Measurements from ENCODE around the gene KIAA1755. TPM values are rescaled to one million over a fixed set of nuclear protein-coding genes. Genes with fewer than 3 reads are reported as not detected.

KIAA1755 gene
- total and polyA plus RNA-seq, 2 donors (not counting 1 experiment from before 2014, with no cell fraction given), result not detected

DNA sequence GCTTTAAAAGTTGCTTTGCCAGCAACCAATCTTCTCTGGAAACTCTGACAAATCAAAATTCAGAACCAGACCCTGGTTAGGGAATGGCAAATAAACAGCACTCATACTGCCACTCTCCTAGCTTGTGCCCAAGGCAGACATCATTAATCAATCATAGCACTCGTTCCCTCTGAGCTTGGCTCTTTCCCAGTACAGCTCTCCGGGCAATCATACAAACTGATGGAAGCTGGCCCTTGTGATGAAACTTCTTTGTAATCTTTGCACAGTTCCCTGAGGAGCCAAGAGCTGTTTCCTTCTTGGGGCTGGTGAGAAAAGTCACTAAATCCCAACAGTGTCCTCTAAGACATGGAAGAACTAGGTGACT, 34.7 kb downstream of the KIAA1755 start:
- Histone ChIP-seq H3K4me3 (ENCODE audit: control extremely low read depth in 1 of 5, extremely low read depth in 1 of 5, insufficient read depth in 1 of 5, low read depth in 2 of 5, low read length in 4 of 5) (no peak overlapping the region), H3K4me2 (replicated peaks; ENCODE audit: low read depth, low read length, poor library complexity, severe bottlenecking) (no peak overlapping the region), H2AFZ (ENCODE audit: insufficient read depth, low read depth, low read length, poor library complexity, severe bottlenecking) (no peak overlapping the region), H3K4me1 (ENCODE audit: control insufficient read depth in 2 of 2, insufficient read depth in 2 of 2, low read length in 2 of 2) (peaks cover 0 to 2% of the 10 kb centered on the region in 2 donors), H3K27me3 (replicated peaks in 1 of 4; ENCODE audit: control extremely low read depth in 1 of 4, control insufficient read depth in 3 of 4, insufficient read depth in 4 of 4, low read length in 3 of 4) (peaks cover 0 to 10% (median 0%) of the 10 kb centered on the region in 4 experiments), H3K36me3 (replicated peaks in 1 of 2; ENCODE audit: control extremely low read depth in 1 of 2, control insufficient read depth in 1 of 2, extremely low read depth in 1 of 2, insufficient read depth in 2 of 2, low read length in 1 of 2) (no peaks in the 10 kb centered on the region), H3K27ac (ENCODE audit: low read length in 2 of 2) (no peak overlapping the region), H3K9me3 (ENCODE audit: control extremely low read depth in 1 of 3, control insufficient read depth in 2 of 3, insufficient read depth in 1 of 3, low read length in 2 of 3) (no peaks in the 10 kb centered on the region), H3K79me2 (ENCODE audit: control insufficient read depth, insufficient read depth, low read length) (no peaks in the 10 kb centered on the region), H4K20me1 (ENCODE audit: control insufficient read depth, insufficient read depth, low read length, poor library complexity, severe bottlenecking) (no peaks in the 10 kb centered on the region), H3K9ac (ENCODE audit: low read length) (no peak overlapping the region)
- ATAC-seq (ENCODE audit: low read depth) (no peak), DNase-seq (no peak)
- no peak overlapping the region for H3K27ac Mint-ChIP-seq
- H3K4me1 Mint-ChIP-seq, result peaks cover 3% of the 10 kb centered on the region
- no peak overlapping the region for H3K4me3 Mint-ChIP-seq
- POLR2A ChIA-PET, result no interaction called here
- H3K27me3 Mint-ChIP-seq, result peaks cover 16% of the 10 kb centered on the region
- no peaks in the 10 kb centered on the region for H3K9me3 Mint-ChIP-seq (ENCODE audit: insufficient read depth)
- intact Hi-C loops (cut with micrococcal nuclease), result loop anchor here (10.0 kb wide), 1 partner anchor 571 kb away; no protein-coding TSS in a partner anchor
- CTCF ChIA-PET, result interaction anchor here (1.0 to 16.2 kb wide), 4 partner anchors 68 to 668 kb away, joined by 3 to 494 read pairs (median 62); no protein-coding TSS in a partner anchor
- TF ChIP-seq, protein P1, sequence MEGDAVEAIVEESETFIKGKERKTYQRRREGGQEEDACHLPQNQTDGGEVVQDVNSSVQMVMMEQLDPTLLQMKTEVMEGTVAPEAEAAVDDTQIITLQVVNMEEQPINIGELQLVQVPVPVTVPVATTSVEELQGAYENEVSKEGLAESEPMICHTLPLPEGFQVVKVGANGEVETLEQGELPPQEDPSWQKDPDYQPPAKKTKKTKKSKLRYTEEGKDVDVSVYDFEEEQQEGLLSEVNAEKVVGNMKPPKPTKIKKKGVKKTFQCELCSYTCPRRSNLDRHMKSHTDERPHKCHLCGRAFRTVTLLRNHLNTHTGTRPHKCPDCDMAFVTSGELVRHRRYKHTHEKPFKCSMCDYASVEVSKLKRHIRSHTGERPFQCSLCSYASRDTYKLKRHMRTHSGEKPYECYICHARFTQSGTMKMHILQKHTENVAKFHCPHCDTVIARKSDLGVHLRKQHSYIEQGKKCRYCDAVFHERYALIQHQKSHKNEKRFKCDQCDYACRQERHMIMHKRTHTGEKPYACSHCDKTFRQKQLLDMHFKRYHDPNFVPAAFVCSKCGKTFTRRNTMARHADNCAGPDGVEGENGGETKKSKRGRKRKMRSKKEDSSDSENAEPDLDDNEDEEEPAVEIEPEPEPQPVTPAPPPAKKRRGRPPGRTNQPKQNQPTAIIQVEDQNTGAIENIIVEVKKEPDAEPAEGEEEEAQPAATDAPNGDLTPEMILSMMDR (IDR thresholded peaks at IDR 0.05), result no peak
- TF ChIP-seq EZH2 (IDR thresholded peaks at IDR 0.05; ENCODE audit: borderline replicate concordance, insufficient read depth, low read depth, low read length, poor library complexity, severe bottlenecking), result no peak
- WGBS (ENCODE audit: insufficient coverage), result 94% methylated on average over 2 of the region's 2 CpGs

DNA sequence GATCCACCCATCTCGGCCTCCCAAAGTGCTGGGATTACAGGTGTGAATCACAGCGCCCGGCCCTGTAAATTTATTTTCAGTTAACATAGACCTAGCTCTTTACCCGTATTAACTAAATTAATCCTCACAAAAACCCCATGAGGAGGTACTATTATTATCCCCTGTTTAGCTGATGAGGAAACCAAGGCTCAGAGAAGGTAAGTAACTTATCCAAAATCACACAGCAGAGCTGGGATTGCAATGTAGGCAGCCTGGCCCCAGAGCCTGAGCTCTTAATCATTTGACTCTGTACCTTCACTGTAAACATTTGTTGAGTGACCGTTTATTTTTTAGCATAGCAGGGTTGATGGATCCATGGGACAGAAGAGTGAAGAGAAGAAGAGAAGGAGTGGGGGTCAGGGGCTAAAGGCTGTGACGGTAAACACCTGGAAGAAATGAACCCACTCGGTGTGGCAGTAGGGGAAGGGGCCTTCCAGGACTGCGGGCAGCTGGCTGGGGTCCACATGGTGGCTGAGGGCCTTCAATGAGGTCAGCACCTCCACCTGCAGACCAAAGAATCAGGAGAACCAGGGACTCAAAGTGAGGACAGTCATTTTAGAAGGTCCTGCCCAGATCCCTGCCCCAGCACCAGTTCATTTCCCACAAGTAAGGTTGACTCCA, 35.2 kb downstream of the KIAA1755 start:
- H3K27me3 ChIP-seq (replicated peaks in 1 of 4; ENCODE audit: control extremely low read depth in 1 of 4, control insufficient read depth in 3 of 4, insufficient read depth in 4 of 4, low read length in 3 of 4), result peaks cover 0 to 10% (median 0%) of the 10 kb centered on the region in 4 experiments
- no peak overlapping the region for H3K27ac ChIP-seq (ENCODE audit: low read length in 2 of 2)
- H3K4me1 ChIP-seq (ENCODE audit: control insufficient read depth in 2 of 2, insufficient read depth in 2 of 2, low read length in 2 of 2), result peaks cover 0 to 4% of the 10 kb centered on the region in 2 donors
- H3K9ac ChIP-seq (ENCODE audit: low read length), result no peak overlapping the region
- Mint-ChIP-seq H3K27ac (no peak overlapping the region), H3K4me1 (peaks cover 5% of the 10 kb centered on the region), H3K4me3 (no peak overlapping the region), H3K27me3 (peaks cover 14% of the 10 kb centered on the region), H3K9me3 (ENCODE audit: insufficient read depth) (no peaks in the 10 kb centered on the region)
- no peak for ATAC-seq (ENCODE audit: low read depth)
- H3K79me2 ChIP-seq (ENCODE audit: control insufficient read depth, insufficient read depth, low read length), result no peaks in the 10 kb centered on the region
- no peak for DNase-seq
- H3K4me2 ChIP-seq (replicated peaks; ENCODE audit: low read depth, low read length, poor library complexity, severe bottlenecking), result no peak overlapping the region
- H3K9me3 ChIP-seq (ENCODE audit: control extremely low read depth in 1 of 3, control insufficient read depth in 2 of 3, insufficient read depth in 1 of 3, low read length in 2 of 3), result no peaks in the 10 kb centered on the region
- TF ChIP-seq EZH2 (IDR thresholded peaks at IDR 0.05; ENCODE audit: borderline replicate concordance, insufficient read depth, low read depth, low read length, poor library complexity, severe bottlenecking), result no peak
- TF ChIP-seq, protein P1 (IDR thresholded peaks at IDR 0.05), result no peak
- H3K36me3 ChIP-seq (replicated peaks in 1 of 2; ENCODE audit: control extremely low read depth in 1 of 2, control insufficient read depth in 1 of 2, extremely low read depth in 1 of 2, insufficient read depth in 2 of 2, low read length in 1 of 2), result no peaks in the 10 kb centered on the region
- 89% methylated on average over 5 of the region's 8 CpGs for WGBS (ENCODE audit: insufficient coverage)
- H3K4me3 ChIP-seq (ENCODE audit: control extremely low read depth in 1 of 5, extremely low read depth in 1 of 5, insufficient read depth in 1 of 5, low read depth in 2 of 5, low read length in 4 of 5), result no peak overlapping the region
- ChIA-PET POLR2A (no interaction called here), CTCF (interaction anchor here (0.9 to 16.2 kb wide), 7 partner anchors 9 to 667 kb away, joined by 3 to 494 read pairs (median 3); no protein-coding TSS in a partner anchor)
- no peak overlapping the region for H2AFZ ChIP-seq (ENCODE audit: insufficient read depth, low read depth, low read length, poor library complexity, severe bottlenecking)
- intact Hi-C loops (cut with micrococcal nuclease), result loop anchor here (10.0 kb wide), 1 partner anchor 571 kb away; no protein-coding TSS in a partner anchor
- H4K20me1 ChIP-seq (ENCODE audit: control insufficient read depth, insufficient read depth, low read length, poor library complexity, severe bottlenecking), result no peaks in the 10 kb centered on the region
